H1 (cell line): ENCODE data around the gene LIAS. TPM values are rescaled to one million over a fixed set of nuclear protein-coding genes. Genes with fewer than 3 reads are reported as not detected.

ENCODE experiments used
- CTCF ChIA-PET: fragments of 300-600 bp; sonication (Branson Sonifier 250); formaldehyde crosslinking; loops from one replicate; lab custom pipeline; 2021; ENCODE audit not compliant: partially characterized antibody; lab: Charles Lee
- POLR2A ChIA-PET: fragments of 300-600 bp; sonication (Branson Sonifier 250); formaldehyde crosslinking; loops from one replicate; lab custom pipeline; 2021; ENCODE audit warnings: inconsistent platforms; ENCODE audit not compliant: partially characterized antibody; lab: Charles Lee
- DNase-seq, 2 experiments: peaks; one replicate each; pipeline versions ENCODE4 v3.0.0 to v3.0.0-alpha.2; 2010 to 2022; ENCODE audit warnings: low spot score in 2 of 2, low read depth in 1 of 2, mixed read lengths in 1 of 2
- FAIRE-seq: peaks from 2 replicates; lab custom pipeline; 2011; peaks lifted over from hg19 to GRCh38; lab: Jason Lieb, UNC
- H2AFZ ChIP-seq: 2 replicates; pipeline ENCODE4 v1.8.1; 2012; ENCODE audit warnings: low read length, inconsistent platforms
- H2AK5ac ChIP-seq: 2 replicates; pipeline ENCODE4 v1.6.1; 2013; ENCODE audit warnings: low read depth, low read length
- H2BK120ac ChIP-seq: replicated peaks from 2 replicates; pipeline ENCODE3; 2013; ENCODE audit warnings: low read depth, low read length, inconsistent platforms
- H2BK12ac ChIP-seq: 2 replicates; pipeline ENCODE4 v1.6.1; 2013; ENCODE audit warnings: low read depth, low read length
- H2BK15ac ChIP-seq: 2 replicates; pipeline ENCODE4 v1.6.1; 2013; ENCODE audit warnings: low read length
- H2BK20ac ChIP-seq: 2 replicates; pipeline ENCODE4 v1.6.1; 2013; ENCODE audit warnings: low read length
- H2BK5ac ChIP-seq: 2 replicates; pipeline ENCODE4 v1.6.1; 2013; ENCODE audit warnings: low read depth, low read length
- H3K14ac ChIP-seq: 2 replicates; pipeline ENCODE4 v1.6.1; 2013; ENCODE audit warnings: inconsistent platforms; ENCODE audit not compliant: insufficient read length
- H3K18ac ChIP-seq: 2 replicates; pipeline ENCODE4 v1.6.1; 2013; ENCODE audit warnings: low read length; ENCODE audit errors: extremely low read depth
- H3K23ac ChIP-seq: 2 replicates; pipeline ENCODE4 v1.6.1; 2013; ENCODE audit warnings: inconsistent platforms; ENCODE audit not compliant: insufficient read length
- H3K23me2 ChIP-seq: 2 replicates; pipeline ENCODE4 v1.6.1; 2013; ENCODE audit warnings: low read depth, low read length
- H3K27ac ChIP-seq: 2 replicates; pipeline ENCODE4 v1.6.1; 2011; ENCODE audit warnings: low read depth, low read length, inconsistent platforms
- H3K27me3 ChIP-seq, 4 experiments: replicated peaks in 1 of 4; 1 replicate in 1 of 4; 2 replicates in 3 of 4; pipeline versions ENCODE4 v1.6.1 to v1.8.1; 2011 to 2013; ENCODE audit warnings: low read length in 3 of 4, mild to moderate bottlenecking in 3 of 4, inconsistent platforms in 2 of 4, mixed read lengths in 2 of 4, moderate library complexity in 1 of 4; ENCODE audit not compliant: control insufficient read depth in 3 of 4, insufficient read depth in 3 of 4; ENCODE audit errors: extremely low read depth in 1 of 4
- H3K36me3 ChIP-seq, 4 experiments: 2 replicates each; pipeline versions ENCODE4 v1.6.1 to v1.8.1; 2011 to 2013; ENCODE audit warnings: mild to moderate bottlenecking in 4 of 4, low read length in 3 of 4, moderate library complexity in 2 of 4, control low read depth in 1 of 4, inconsistent platforms in 1 of 4; ENCODE audit not compliant: insufficient read depth in 4 of 4, control insufficient read depth in 2 of 4
- H3K4ac ChIP-seq: replicated peaks from 2 replicates; pipeline ENCODE3; 2013; ENCODE audit warnings: low read length, low read depth, mixed read lengths, inconsistent platforms; ENCODE audit not compliant: insufficient read length
- H3K4me1 ChIP-seq, 4 experiments: replicated peaks in 1 of 4; 1 replicate in 1 of 4; 2 replicates in 3 of 4; pipeline versions ENCODE4 v1.6.1 to v1.8.1; 2011 to 2013; ENCODE audit warnings: low read length in 3 of 4, inconsistent platforms in 2 of 4, mixed read lengths in 1 of 4; ENCODE audit not compliant: insufficient read depth in 4 of 4, control insufficient read depth in 3 of 4
- H3K4me2 ChIP-seq, 2 experiments: 2 replicates each; pipeline versions ENCODE4 v1.6.1 to v1.8.1; 2011 to 2013; ENCODE audit warnings: low read depth in 2 of 2, low read length in 2 of 2, control low read depth in 1 of 2, inconsistent platforms in 1 of 2, mild to moderate bottlenecking in 1 of 2; ENCODE audit not compliant: insufficient read depth in 1 of 2
- H3K4me3 ChIP-seq, 4 experiments: fragments of 200-600, 300-600 bp in 1 of 4; sonication (generic), shearing (Covaris generic), sonication (Bioruptor Twin) in 1 of 4; 2 replicates each; pipeline versions ENCODE4 v1.5.1 to v1.8.1; 2011 to 2016; ENCODE audit warnings: low read length in 4 of 4, low read depth in 3 of 4, control low read depth in 2 of 4, inconsistent platforms in 2 of 4, mild to moderate bottlenecking in 2 of 4, mixed read lengths in 1 of 4, moderate library complexity in 1 of 4; ENCODE audit not compliant: insufficient read depth in 2 of 4; ENCODE audit errors: extremely low read depth in 1 of 4
- H3K56ac ChIP-seq: replicated peaks from 2 replicates; pipeline ENCODE3; 2013; ENCODE audit warnings: low read depth, mild to moderate bottlenecking, mixed read lengths, low read length, inconsistent platforms; ENCODE audit not compliant: insufficient read length
- H3K79me1 ChIP-seq: 2 replicates; pipeline ENCODE4 v1.6.1; 2013; ENCODE audit warnings: low read depth, low read length, control low read depth
- H3K79me2 ChIP-seq, 2 experiments: 2 replicates each; pipeline versions ENCODE4 v1.6.1 to v1.8.1; 2012 to 2013; ENCODE audit warnings: low read length in 2 of 2, mild to moderate bottlenecking in 2 of 2, inconsistent platforms in 1 of 2; ENCODE audit not compliant: insufficient read depth in 2 of 2, control insufficient read depth in 1 of 2
- H3K9ac ChIP-seq, 4 experiments: replicated peaks in 1 of 4; 1 replicate in 1 of 4; 2 replicates in 3 of 4; pipeline versions ENCODE4 v1.6.1 to v1.8.1; 2011 to 2013; ENCODE audit warnings: low read depth in 3 of 4, low read length in 3 of 4, control low read depth in 2 of 4, mild to moderate bottlenecking in 2 of 4, moderate library complexity in 2 of 4, inconsistent platforms in 1 of 4; ENCODE audit errors: extremely low read depth in 1 of 4
- H3K9me3 ChIP-seq, 2 experiments: 2 replicates each; pipeline versions ENCODE4 v1.6.1 to v1.8.1; 2012 to 2013; ENCODE audit warnings: mild to moderate bottlenecking in 2 of 2, moderate library complexity in 2 of 2, control low read depth in 1 of 2, inconsistent platforms in 1 of 2, low read depth in 1 of 2, low read length in 1 of 2, mixed read lengths in 1 of 2; ENCODE audit not compliant: insufficient read depth in 2 of 2
- H4K20me1 ChIP-seq, 2 experiments: replicated peaks in 1 of 2; 2 replicates each; pipeline versions ENCODE3 to v1.8.1; 2011 to 2013; ENCODE audit warnings: inconsistent platforms in 2 of 2, low read length in 2 of 2, mild to moderate bottlenecking in 1 of 2; ENCODE audit not compliant: insufficient read depth in 2 of 2, control insufficient read depth in 1 of 2
- H4K5ac ChIP-seq: 2 replicates; pipeline ENCODE4 v1.6.1; 2013; ENCODE audit warnings: low read length, low read depth, mixed read lengths, inconsistent platforms; ENCODE audit not compliant: insufficient read length
- H4K8ac ChIP-seq: 2 replicates; pipeline ENCODE4 v1.8.0; 2013; ENCODE audit warnings: mild to moderate bottlenecking, moderate library complexity, low read length, inconsistent platforms; ENCODE audit not compliant: insufficient read depth; ENCODE audit errors: extremely low read depth
- H4K91ac ChIP-seq: replicated peaks from 2 replicates; pipeline ENCODE3; 2013; ENCODE audit warnings: low read length, mixed read lengths, inconsistent platforms; ENCODE audit not compliant: insufficient read length
- POLR2A ChIP-seq, 2 experiments: IDR thresholded peaks; 1 replicate in 1 of 2; 2 replicates in 1 of 2; pipeline ENCODE4 v1.6.1; 2011; ENCODE audit warnings: low read depth in 2 of 2, low read length in 2 of 2, mild to moderate bottlenecking in 2 of 2; ENCODE audit errors: control extremely low read depth in 1 of 2
- SUZ12 ChIP-seq: fragments of 200-600 bp; sonication (generic); IDR thresholded peaks from 2 replicates; pipeline ENCODE4 v1.6.1; 2012; ENCODE audit warnings: mild to moderate bottlenecking, inconsistent platforms, low read length, moderate library complexity, mixed read lengths
- TAF7 ChIP-seq: optimal IDR thresholded peaks from 2 replicates; pipeline ENCODE3; 2011; ENCODE audit warnings: low read depth, mild to moderate bottlenecking, inconsistent platforms, low read length, moderate library complexity, borderline replicate concordance
- WGBS, 2 experiments: shearing (Covaris generic) in 1 of 2; methylation state at CpG; one replicate each; pipeline versions ENCODE4 v1.1.6 to v1.1.7; 2013 to 2015; ENCODE audit warnings: low lambda C conversion rate in 2 of 2, mixed read lengths in 2 of 2, inconsistent platforms in 1 of 2, low coverage in 1 of 2, missing lambda C conversion rate in 1 of 2; ENCODE audit not compliant: insufficient replicate concordance in 2 of 2, insufficient coverage in 1 of 2, insufficient read length in 1 of 2; ENCODE audit errors: extremely low coverage in 1 of 2, missing lambda C conversion rate in 1 of 2; 5-methylcytosine and 5-hydroxymethylcytosine counted together
- polyA plus RNA-seq, 7 experiments: library from polyadenylated mRNA; depleted of rRNA in 3 of 7; stranded (reverse) in 5 of 7; unstranded in 2 of 7; fragments of >200 nt in 5 of 7; fragments of 200-250 nt in 2 of 7; gene quantifications; 1 replicate in 5 of 7; 2 replicates in 1 of 7; 4 replicates in 1 of 7; pipeline versions ENCODE4 v1.2.1 to v1.2.3, GENCODE V29; 2011 to 2013; ENCODE audit warnings: missing spikeins in 2 of 7, mixed read lengths in 2 of 7
- total RNA-seq: library from RNA; stranded (reverse); fragmentation: NEBNext Ultra II Directional; extraction: Animal tissue kit (Norgen Biotek cat#: 25700); gene quantifications from 2 replicates; pipeline ENCODE4 v1.2.1, GENCODE V29; 2021

LIAS gene
- total and polyA plus RNA-seq, 2 of the 8 experiments (the other 6 are each of a cell fraction or from before 2014, with no cell fraction given): 10.5 to 24.9 TPM

- H3K23me2 ChIP-seq: peaks cover 1% of the 10 kb centered on the region; the same call in 1 of the 2 replicates
- no peak overlapping the region for H3K18ac ChIP-seq
- no peak overlapping the region for H2BK12ac ChIP-seq
- H3K4me1 ChIP-seq: peaks cover 0 to 5% (median 2%) of the 10 kb centered on the region in 4 experiments; a peak in 2 of 7 replicates
- H2AK5ac ChIP-seq: no peak overlapping the region
- H3K9me3 ChIP-seq: no peaks in the 10 kb centered on the region
- H3K56ac ChIP-seq: no peak overlapping the region
- no peak overlapping the region for H4K91ac ChIP-seq
- peaks cover 0 to 20% of the 10 kb centered on the region in 2 experiments; a peak in 2 of 4 replicates for H3K79me2 ChIP-seq
- no peak for TF ChIP-seq SUZ12
- TF ChIP-seq POLR2A (IDR thresholded peaks at IDR 0.05; ENCODE audit: control extremely low read depth in 1 of 2, low read depth in 2 of 2, low read length in 2 of 2): peak in 1 of 2 experiments; percentile 60; a peak in 2 of 3 replicates
- TF ChIP-seq TAF7: peak; percentile 12
- no peak overlapping the region for H2BK5ac ChIP-seq
- no peaks in the 10 kb centered on the region for H3K27me3 ChIP-seq
- H3K79me1 ChIP-seq: no peaks in the 10 kb centered on the region; the same call in 1 of the 2 replicates
- H2BK120ac ChIP-seq: no peak overlapping the region
- no peak overlapping the region for H3K4me3 ChIP-seq
- H4K8ac ChIP-seq: no peak overlapping the region
- no peak overlapping the region for H2AFZ ChIP-seq
- no peak overlapping the region for H3K23ac ChIP-seq
- H4K5ac ChIP-seq: no peak overlapping the region
- WGBS, 2 experiments: 88% methylated on average over 6 of the region's 6 CpGs; no CpG with 5 or more reads in 1 of the 2 experiments
- ChIA-PET POLR2A (interaction anchor here (0.6 to 5.4 kb wide), 16 partner anchors 9 to 519 kb away, joined by 3 to 49 read pairs (median 3); partner anchors contain the start of gene UGDH), CTCF (interaction anchor here (0.9 kb wide), 1 partner anchor 17 kb away, joined by 6 read pairs; no protein-coding TSS in a partner anchor)
- H3K4ac ChIP-seq: no peak overlapping the region
- no peak overlapping the region for H3K4me2 ChIP-seq
- no peak for DNase-seq
- no peak for FAIRE-seq
- no peak overlapping the region for H2BK20ac ChIP-seq
- peaks cover 29 to 72% (median 52%) of the 10 kb centered on the region in 4 experiments for H3K36me3 ChIP-seq
- no peak overlapping the region for H3K14ac ChIP-seq
- no peak overlapping the region for H2BK15ac ChIP-seq
- no peak overlapping the region for H3K27ac ChIP-seq
- peaks cover 8 to 11% of the 10 kb centered on the region in 2 experiments for H4K20me1 ChIP-seq
- H3K9ac ChIP-seq: no peak overlapping the region
Measured at GRCh38 chr4:39452153-39452859, 6.5 kb upstream of the LIAS start.
